ENCODE data around the gene TPRG1L. TPM values are rescaled to one million over a fixed set of nuclear protein-coding genes. Genes with fewer than 3 reads are reported as not detected.

TPRG1L gene
- total RNA-seq, 1 experiment from 2014 or later: 17.4 TPM

GRCh38 chr1:3598522-3599285, 26.1 kb upstream of the TPRG1L start:
- Histone ChIP-seq H3K27ac (no peak overlapping the region), H3K36me3 (no peaks in the 10 kb centered on the region), H3K9me3 (replicated peaks) (no peaks in the 10 kb centered on the region), H3K27me3 (replicated peaks) (peaks cover 40% of the 10 kb centered on the region), H3K4me3 (no peak overlapping the region), H3K4me1 (replicated peaks) (no peaks in the 10 kb centered on the region)
- no peak for DNase-seq (ENCODE audit: low read depth in 1 of 2, low spot score in 2 of 2)

DNA sequence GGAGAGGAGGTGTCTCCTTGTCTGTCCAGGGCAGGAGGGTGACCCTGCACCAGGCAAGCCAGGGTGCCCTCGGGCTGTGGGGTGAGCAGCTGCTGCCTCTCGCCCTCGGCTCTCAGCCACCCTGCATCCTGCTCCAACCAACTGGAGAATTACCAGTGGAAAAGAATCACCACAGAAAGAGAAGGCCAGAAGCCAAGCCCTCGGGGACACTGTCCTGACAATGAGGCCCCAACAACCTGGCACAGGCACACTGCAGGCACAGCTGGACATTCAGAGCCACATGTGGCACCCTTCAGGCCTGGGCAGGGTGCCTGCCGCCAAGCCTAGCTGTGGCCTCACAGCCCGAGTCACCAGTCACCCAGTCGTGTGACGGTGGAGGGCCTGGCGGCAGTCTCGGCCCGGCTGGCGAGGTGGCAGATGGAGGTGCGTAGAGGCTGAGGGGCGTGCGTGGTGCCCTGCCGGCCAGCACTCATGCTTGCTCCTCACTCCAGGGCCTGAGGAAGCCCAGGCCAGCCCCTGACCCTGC, 25.5 kb upstream of the TPRG1L start:
- no peaks in the 10 kb centered on the region for H3K4me1 ChIP-seq (replicated peaks)
- H3K27ac ChIP-seq: no peak overlapping the region
- no peaks in the 10 kb centered on the region for H3K36me3 ChIP-seq
- H3K9me3 ChIP-seq (replicated peaks): no peaks in the 10 kb centered on the region
- no peak for DNase-seq (ENCODE audit: low read depth in 1 of 2, low spot score in 2 of 2)
- peaks cover 36% of the 10 kb centered on the region for H3K27me3 ChIP-seq (replicated peaks)
- H3K4me3 ChIP-seq: no peak overlapping the region

GRCh38 chr1:3599816-3600215, 25.0 kb upstream of the TPRG1L start:
- no peak overlapping the region for H3K27ac ChIP-seq
- H3K9me3 ChIP-seq (replicated peaks): no peaks in the 10 kb centered on the region
- DNase-seq (ENCODE audit: low read depth in 1 of 2, low spot score in 2 of 2): no peak

GRCh38 chr1:3600354-3600753, 24.5 kb upstream of the TPRG1L start:
- no peaks in the 10 kb centered on the region for H3K9me3 ChIP-seq (replicated peaks)
- no peak for DNase-seq (ENCODE audit: low read depth in 1 of 2, low spot score in 2 of 2)
- H3K4me3 ChIP-seq: no peak overlapping the region
- no peaks in the 10 kb centered on the region for H3K36me3 ChIP-seq
- no peak overlapping the region for H3K27ac ChIP-seq
- no peaks in the 10 kb centered on the region for H3K4me1 ChIP-seq (replicated peaks)
- H3K27me3 ChIP-seq (replicated peaks): peaks cover 36% of the 10 kb centered on the region

More at GRCh38 chr1:3599816-3600215, 25.0 kb upstream of the TPRG1L start:
- Histone ChIP-seq H3K36me3 (no peaks in the 10 kb centered on the region), H3K27me3 (replicated peaks) (peaks cover 36% of the 10 kb centered on the region), H3K4me3 (no peak overlapping the region), H3K4me1 (replicated peaks) (no peaks in the 10 kb centered on the region)

GRCh38 chr1:3601743-3602142, 23.1 kb upstream of the TPRG1L start:
- Histone ChIP-seq H3K4me3 (no peak overlapping the region), H3K36me3 (no peaks in the 10 kb centered on the region), H3K4me1 (replicated peaks) (no peaks in the 10 kb centered on the region), H3K27ac (no peak overlapping the region), H3K9me3 (replicated peaks) (no peaks in the 10 kb centered on the region), H3K27me3 (replicated peaks) (peaks cover 33% of the 10 kb centered on the region)
- DNase-seq (ENCODE audit: low read depth in 1 of 2, low spot score in 2 of 2): no peak

DNA sequence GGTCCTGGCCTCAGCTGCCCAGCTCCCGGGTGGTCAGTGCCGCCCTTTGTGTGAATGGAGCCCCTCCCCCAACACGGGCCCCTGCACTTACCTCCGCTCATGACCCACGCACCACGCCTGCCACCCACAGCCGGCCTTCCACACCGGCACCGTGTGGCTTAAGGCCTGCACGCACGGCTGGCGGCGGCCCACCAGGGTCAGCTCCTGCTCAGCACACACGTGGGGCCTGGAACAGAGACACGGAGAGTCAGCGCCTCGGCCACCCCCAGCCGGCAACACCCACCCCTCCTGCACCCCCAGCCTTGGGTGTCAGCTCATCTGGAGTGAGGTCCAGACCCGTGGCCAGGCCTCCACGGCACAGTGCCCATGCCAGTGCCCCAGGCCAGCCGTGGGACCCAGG, 22.4 kb upstream of the TPRG1L start:
- DNase-seq (ENCODE audit: low read depth in 1 of 2, low spot score in 2 of 2): no peak
- H3K4me1 ChIP-seq (replicated peaks): no peaks in the 10 kb centered on the region
- H3K27ac ChIP-seq: no peak overlapping the region
- H3K4me3 ChIP-seq: no peak overlapping the region
- peaks cover 33% of the 10 kb centered on the region for H3K27me3 ChIP-seq (replicated peaks)
- H3K9me3 ChIP-seq (replicated peaks): no peaks in the 10 kb centered on the region
- no peaks in the 10 kb centered on the region for H3K36me3 ChIP-seq

DNA sequence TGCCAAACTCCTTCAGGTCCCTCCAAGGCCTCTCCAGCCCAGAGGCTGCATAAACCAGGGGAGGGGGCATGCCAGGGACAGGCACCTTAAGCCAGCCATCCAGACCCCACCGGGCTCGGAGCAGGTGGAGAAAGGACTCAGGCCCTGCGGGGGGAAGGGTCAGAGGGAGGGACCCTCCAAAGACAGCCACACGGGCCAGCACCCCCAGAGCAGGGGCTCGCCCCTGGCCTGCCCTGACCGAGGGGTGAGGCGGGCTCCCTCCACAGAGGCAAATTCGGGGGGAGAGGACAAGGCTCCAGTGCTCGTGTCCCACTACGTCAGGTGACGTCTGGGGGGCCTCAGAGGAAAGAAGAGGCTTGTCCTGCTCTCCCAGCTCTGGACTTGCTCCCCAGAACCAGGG, 21.7 kb upstream of the TPRG1L start:
- Histone ChIP-seq H3K4me3 (no peak overlapping the region), H3K4me1 (replicated peaks) (no peaks in the 10 kb centered on the region), H3K9me3 (replicated peaks) (no peaks in the 10 kb centered on the region), H3K27ac (no peak overlapping the region), H3K36me3 (no peaks in the 10 kb centered on the region), H3K27me3 (replicated peaks) (peaks cover 26% of the 10 kb centered on the region)
- DNase-seq (ENCODE audit: low read depth in 1 of 2, low spot score in 2 of 2): no peak

DNA sequence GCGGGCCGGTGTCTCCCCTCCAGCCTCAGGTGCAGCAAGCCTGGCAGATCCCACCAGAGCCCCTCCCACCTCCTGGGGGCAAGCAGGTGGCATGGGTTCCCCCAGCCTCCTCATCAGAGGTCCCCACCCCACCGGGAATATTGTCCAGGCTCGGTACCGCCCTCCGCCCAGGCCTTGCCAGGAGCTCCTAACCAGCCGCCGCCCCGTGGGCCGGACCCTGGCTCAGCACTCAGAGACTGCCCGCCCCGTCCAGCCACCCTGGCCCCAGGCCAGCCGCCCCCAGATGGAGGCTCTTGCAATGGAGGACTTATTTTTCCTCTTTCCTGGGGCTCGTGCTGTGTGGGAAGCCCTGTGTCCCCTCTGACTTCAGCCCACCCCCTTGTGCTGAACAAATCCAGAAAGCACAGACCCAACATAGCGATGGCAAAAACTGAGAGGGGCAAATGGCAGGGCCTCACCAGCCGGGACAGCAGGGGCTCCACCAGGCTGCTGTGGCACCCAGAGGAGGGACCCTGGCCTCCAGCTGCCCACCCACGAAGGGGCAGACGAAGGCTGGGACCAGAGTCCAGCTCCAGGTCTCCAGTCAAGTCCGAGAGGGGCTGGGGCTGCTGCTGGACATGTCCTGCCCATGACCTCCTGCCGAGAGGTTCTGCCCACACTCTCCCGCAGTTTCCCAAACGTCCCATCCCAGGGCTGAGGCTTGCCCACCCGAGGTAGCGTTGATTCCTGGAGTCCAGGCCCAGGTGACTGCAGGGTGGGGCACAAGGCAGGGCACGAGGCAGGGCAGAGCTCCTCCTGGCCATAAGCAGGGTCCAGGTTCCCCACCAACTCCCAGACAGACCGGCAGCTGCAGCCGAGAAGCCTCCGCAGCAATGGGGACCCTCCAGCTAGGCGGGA, 21.0 kb upstream of the TPRG1L start:
- Histone ChIP-seq H3K27ac (no peak overlapping the region), H3K27me3 (replicated peaks) (peaks cover 25% of the 10 kb centered on the region), H3K4me3 (no peak overlapping the region), H3K9me3 (replicated peaks) (no peaks in the 10 kb centered on the region), H3K36me3 (no peaks in the 10 kb centered on the region), H3K4me1 (replicated peaks) (no peaks in the 10 kb centered on the region)
- DNase-seq (ENCODE audit: low read depth in 1 of 2, low spot score in 2 of 2): no peak

- H3K9me3 ChIP-seq (replicated peaks): no peaks in the 10 kb centered on the region
- peaks cover 21% of the 10 kb centered on the region for H3K27me3 ChIP-seq (replicated peaks)
- H3K4me1 ChIP-seq (replicated peaks): no peaks in the 10 kb centered on the region
- DNase-seq (ENCODE audit: low read depth in 1 of 2, low spot score in 2 of 2): no peak
- H3K4me3 ChIP-seq: no peak overlapping the region
- H3K36me3 ChIP-seq: no peaks in the 10 kb centered on the region
- no peak overlapping the region for H3K27ac ChIP-seq
Measured at GRCh38 chr1:3604468-3604974, 20.3 kb upstream of the TPRG1L start.

- H3K27ac ChIP-seq: no peak overlapping the region
Measured at GRCh38 chr1:3604997-3605823, 19.6 kb upstream of the TPRG1L start.

GRCh38 chr1:3606779-3607702, 17.8 kb upstream of the TPRG1L start:
- Histone ChIP-seq H3K9me3 (replicated peaks) (no peaks in the 10 kb centered on the region), H3K27me3 (replicated peaks) (peaks cover 29% of the 10 kb centered on the region), H3K4me1 (replicated peaks) (no peaks in the 10 kb centered on the region), H3K27ac (no peak overlapping the region), H3K4me3 (no peak overlapping the region), H3K36me3 (no peaks in the 10 kb centered on the region)
- no peak for DNase-seq (ENCODE audit: low read depth in 1 of 2, low spot score in 2 of 2)

More at GRCh38 chr1:3604997-3605823, 19.6 kb upstream of the TPRG1L start:
- peaks cover 21% of the 10 kb centered on the region for H3K27me3 ChIP-seq (replicated peaks)
- H3K9me3 ChIP-seq (replicated peaks): no peaks in the 10 kb centered on the region
- no peaks in the 10 kb centered on the region for H3K4me1 ChIP-seq (replicated peaks)
- H3K4me3 ChIP-seq: no peak overlapping the region
- DNase-seq (ENCODE audit: low read depth in 1 of 2, low spot score in 2 of 2): no peak
- no peaks in the 10 kb centered on the region for H3K36me3 ChIP-seq

GRCh38 chr1:3607703-3608065, 17.1 kb upstream of the TPRG1L start:
- H3K27me3 ChIP-seq (replicated peaks): peaks cover 36% of the 10 kb centered on the region
- H3K36me3 ChIP-seq: no peaks in the 10 kb centered on the region
- H3K9me3 ChIP-seq (replicated peaks): no peaks in the 10 kb centered on the region
- no peaks in the 10 kb centered on the region for H3K4me1 ChIP-seq (replicated peaks)
- DNase-seq (ENCODE audit: low read depth in 1 of 2, low spot score in 2 of 2): no peak
- no peak overlapping the region for H3K27ac ChIP-seq
- no peak overlapping the region for H3K4me3 ChIP-seq
